Keratinocyte (primary cell): ENCODE results near the gene APAF1. TPM values are rescaled to one million over a fixed set of nuclear protein-coding genes. Genes with fewer than 3 reads are reported as not detected.

Experiments
- DNase-seq: peaks from one replicate; pipeline ENCODE4 v3.0.0-alpha.2; 2011; ENCODE audit warnings: low read depth, missing footprints, low spot score
- FAIRE-seq: peaks from 2 replicates; lab custom pipeline; 2011; peaks lifted over from hg19 to GRCh38; lab: Jason Lieb, UNC
- H2AFZ ChIP-seq: 2 replicates; pipeline ENCODE4 v1.6.0; 2012; ENCODE audit warnings: low read length, control low read depth, inconsistent platforms; ENCODE audit not compliant: control insufficient read depth
- H3K27ac ChIP-seq: 2 replicates; pipeline ENCODE4 v1.5.1; 2011; ENCODE audit warnings: low read length; ENCODE audit not compliant: control insufficient read depth, insufficient read depth
- H3K27me3 ChIP-seq: 3 replicates; pipeline ENCODE4 v1.6.0; 2011; ENCODE audit warnings: low read length; ENCODE audit not compliant: control insufficient read depth, insufficient read depth; ENCODE audit errors: extremely low read depth
- H3K36me3 ChIP-seq, 2 experiments: 2 replicates in 1 of 2; 3 replicates in 1 of 2; pipeline ENCODE4 v1.5.1; 2011; ENCODE audit warnings: low read length in 2 of 2, mild to moderate bottlenecking in 1 of 2; ENCODE audit not compliant: control insufficient read depth in 2 of 2, insufficient read depth in 2 of 2; ENCODE audit errors: extremely low read depth in 1 of 2
- H3K4me1 ChIP-seq: 3 replicates; pipeline ENCODE4 v1.5.1; 2011; ENCODE audit warnings: low read length; ENCODE audit not compliant: control insufficient read depth, insufficient read depth; ENCODE audit errors: extremely low read depth
- H3K4me2 ChIP-seq: 3 replicates; pipeline ENCODE4 v1.6.0; 2011; ENCODE audit warnings: low read depth, low read length; ENCODE audit not compliant: control insufficient read depth, insufficient read depth; ENCODE audit errors: extremely low read depth
- H3K4me3 ChIP-seq, 3 experiments: fragments of 200-600 bp in 1 of 3; sonication (generic) in 1 of 3; 2 replicates in 2 of 3; 3 replicates in 1 of 3; pipeline ENCODE4 v1.5.1; 2011 to 2016; ENCODE audit warnings: low read length in 3 of 3, mild to moderate bottlenecking in 3 of 3, control low read depth in 2 of 3, inconsistent platforms in 1 of 3, low read depth in 1 of 3, mixed read lengths in 1 of 3, mixed run types in 1 of 3, moderate library complexity in 1 of 3; ENCODE audit not compliant: control insufficient read depth in 2 of 3, insufficient read depth in 2 of 3; ENCODE audit errors: extremely low read depth in 1 of 3
- H3K79me2 ChIP-seq: 2 replicates; pipeline ENCODE4 v1.6.0; 2012; ENCODE audit warnings: low read length; ENCODE audit not compliant: control insufficient read depth, insufficient read depth
- H3K9ac ChIP-seq: 3 replicates; pipeline ENCODE4 v1.6.0; 2011; ENCODE audit warnings: low read length; ENCODE audit not compliant: control insufficient read depth, insufficient read depth; ENCODE audit errors: extremely low read depth
- H3K9me1 ChIP-seq: 3 replicates; pipeline ENCODE4 v1.6.0; 2011; ENCODE audit warnings: low read length; ENCODE audit not compliant: control insufficient read depth, insufficient read depth; ENCODE audit errors: extremely low read depth
- H3K9me3 ChIP-seq: 2 replicates; pipeline ENCODE4 v1.5.1; 2012; ENCODE audit warnings: low read depth, low read length; ENCODE audit not compliant: control insufficient read depth
- H4K20me1 ChIP-seq: 3 replicates; pipeline ENCODE4 v1.6.0; 2011; ENCODE audit warnings: low read length; ENCODE audit not compliant: control insufficient read depth, insufficient read depth; ENCODE audit errors: extremely low read depth
- CTCF ChIP-seq, 3 experiments: IDR thresholded peaks in 1 of 3; conservative IDR thresholded peaks in 1 of 3; optimal IDR thresholded peaks in 1 of 3; 2 replicates in 2 of 3; 3 replicates in 1 of 3; pipeline versions ENCODE3 to v1.5.1; 2011; ENCODE audit warnings: low read length in 3 of 3, mild to moderate bottlenecking in 3 of 3, moderate library complexity in 2 of 3, control low read depth in 1 of 3, inconsistent platforms in 1 of 3; ENCODE audit not compliant: insufficient read depth in 2 of 3; ENCODE audit errors: extremely low read depth in 1 of 3
- EZH2 ChIP-seq: IDR thresholded peaks from one replicate; pipeline ENCODE4 v1.6.1; 2012; ENCODE audit warnings: inconsistent platforms, mild to moderate bottlenecking, low read length, moderate library complexity
- dilution Hi-C: fragments of 300-500 bp; cut with MboI; formaldehyde crosslinking; loops from one replicate; pipeline ENCODE4 v1.7.0; 2020; ENCODE audit warnings: low sequenced_read_pairs; ENCODE audit not compliant: extremely low pct_ligation_motif_present
- polyA plus RNA-seq, 5 experiments: library from polyadenylated mRNA; depleted of rRNA in 3 of 5; stranded (reverse) in 3 of 5; stranded (forward) in 1 of 5; unstranded in 1 of 5; fragments of >200 nt; gene quantifications; 1 replicate in 1 of 5; 2 replicates in 3 of 5; 3 replicates in 1 of 5; pipeline versions ENCODE4 v1.2.1 to v1.2.3, GENCODE V29; 2011 to 2012; ENCODE audit warnings: missing spikeins in 2 of 5, low read depth in 1 of 5, low replicate concordance in 1 of 5

APAF1 gene
- polyA plus RNA-seq, 1 donor (not counting 4 experiments of a cell fraction or from before 2014, with no cell fraction given) = 9.9 TPM

GRCh38 chr12:98618952-98619351, 26.1 kb upstream of the APAF1 start:
- Histone ChIP-seq H3K4me1 (no peaks in the 10 kb centered on the region), H3K79me2 (no peaks in the 10 kb centered on the region), H3K36me3 (no peaks in the 10 kb centered on the region), H3K9me1 (no peaks in the 10 kb centered on the region), H3K27ac (no peak overlapping the region), H4K20me1 (no peaks in the 10 kb centered on the region), H3K9ac (no peak overlapping the region), H3K4me2 (no peak overlapping the region), H3K4me3 (no peak overlapping the region), H3K9me3 (no peaks in the 10 kb centered on the region), H3K27me3 (no peaks in the 10 kb centered on the region), H2AFZ (no peak overlapping the region)
- DNase-seq (no peak), FAIRE-seq (no peak)
- TF ChIP-seq EZH2 (no peak), CTCF (optimal IDR thresholded peaks at IDR 0.05 in 1 of 3, IDR thresholded peaks at IDR 0.05 in 1 of 3, conservative IDR thresholded peaks at IDR 0.05 in 1 of 3; ENCODE audit: extremely low read depth in 1 of 3, insufficient read depth in 2 of 3, low read length in 3 of 3) (no peak)
- dilution Hi-C loops = no loop called here

DNA sequence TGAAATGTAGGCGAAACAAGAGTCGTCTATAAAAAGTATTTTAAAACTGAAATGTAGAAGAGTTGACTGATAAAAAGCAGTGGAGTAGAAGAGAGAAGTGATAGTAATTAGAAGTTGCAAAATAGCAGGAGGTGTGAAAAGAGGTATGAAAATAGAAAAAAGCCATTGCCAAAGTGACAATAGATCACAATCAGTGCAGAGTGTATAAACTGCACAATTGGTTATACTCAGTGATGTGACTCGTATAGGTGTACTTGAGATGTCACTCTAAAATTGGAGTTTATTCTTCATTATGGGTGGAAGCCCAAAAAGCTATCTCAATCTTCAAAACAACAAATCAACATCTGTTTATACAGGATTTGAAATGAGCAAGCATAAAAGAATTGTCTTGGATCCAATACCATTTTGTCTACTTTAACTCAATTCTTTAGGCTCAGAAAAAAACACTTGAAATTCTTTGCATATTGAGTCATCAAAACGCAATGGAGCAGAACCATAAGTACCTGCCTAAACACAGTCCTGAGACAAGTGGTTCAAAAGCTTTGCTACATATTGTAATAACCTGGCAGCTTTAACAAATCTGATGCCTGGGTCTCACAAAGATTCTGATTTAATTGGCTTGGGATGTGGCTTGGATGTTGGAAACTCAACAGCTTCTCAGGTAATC, 9.3 kb upstream of the APAF1 start:
- Histone ChIP-seq H3K9me3 (no peaks in the 10 kb centered on the region), H3K4me1 (peaks cover 20% of the 10 kb centered on the region), H3K9me1 (no peaks in the 10 kb centered on the region), H3K4me3 (peak overlapping the region in 2 of 3 experiments; percentile 21 to 31), H3K36me3 (peaks cover 0 to 5% of the 10 kb centered on the region in 2 experiments), H3K27ac (peak overlapping the region; percentile 3), H3K9ac (no peak overlapping the region), H3K4me2 (peak overlapping the region; percentile 77), H3K27me3 (no peaks in the 10 kb centered on the region), H3K79me2 (peaks cover 47% of the 10 kb centered on the region), H2AFZ (no peak overlapping the region), H4K20me1 (no peaks in the 10 kb centered on the region)
- DNase-seq = peak; percentile 40
- dilution Hi-C loops = no loop called here
- peak; percentile 93 for FAIRE-seq
- TF ChIP-seq EZH2 (no peak), CTCF (optimal IDR thresholded peaks at IDR 0.05 in 1 of 3, IDR thresholded peaks at IDR 0.05 in 1 of 3, conservative IDR thresholded peaks at IDR 0.05 in 1 of 3; ENCODE audit: extremely low read depth in 1 of 3, insufficient read depth in 2 of 3, low read length in 3 of 3) (no peak)
